ENCODE data around the gene SLC17A5.
A peak's percentile ranks its signal among the peaks of the same experiment; 100 is the strongest.

The SLC17A5 gene

DNA sequence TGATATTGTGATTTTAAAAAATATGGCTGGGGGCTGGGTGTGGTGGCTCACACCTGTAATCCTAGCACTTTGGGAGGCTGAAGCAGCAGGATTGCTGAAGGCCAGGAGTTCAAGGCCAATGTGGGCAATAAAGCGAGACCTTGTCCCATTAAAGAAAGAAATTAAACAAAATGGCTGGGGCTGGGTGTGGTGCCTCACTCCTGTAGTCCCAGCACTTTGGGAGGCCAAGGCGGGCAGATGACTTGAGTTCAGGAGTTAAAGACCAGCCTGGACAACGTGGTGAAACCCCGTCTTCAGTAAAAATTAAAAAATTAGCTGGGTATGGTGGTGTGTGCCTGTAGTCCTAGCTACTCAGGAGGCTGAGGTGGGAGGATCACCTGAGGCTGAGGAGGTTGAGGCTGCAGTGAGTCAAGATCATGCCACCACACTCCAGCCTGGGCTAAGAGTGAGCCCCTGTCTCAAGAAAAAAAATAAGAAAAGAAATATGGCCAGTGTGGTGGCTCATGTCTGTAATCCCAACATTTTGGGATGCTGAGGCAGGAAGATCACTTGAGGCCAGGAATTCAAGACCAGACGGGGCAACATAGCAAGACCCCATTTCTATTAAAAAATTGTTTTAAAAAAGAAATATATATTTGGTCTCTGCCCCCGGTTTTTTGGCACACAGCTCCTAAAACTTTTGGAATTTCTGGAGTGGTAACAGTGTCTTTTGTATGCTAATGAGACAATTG, 39.8 kb downstream of the SLC17A5 start:
- no peak for TF ChIP-seq ELF4 (IDR thresholded peaks at IDR 0.05)
- TF ChIP-seq SP1 (IDR thresholded peaks at IDR 0.05) = no peak
- no peak for TF ChIP-seq SUZ12 (IDR thresholded peaks at IDR 0.05)
- TF ChIP-seq, protein P1, sequence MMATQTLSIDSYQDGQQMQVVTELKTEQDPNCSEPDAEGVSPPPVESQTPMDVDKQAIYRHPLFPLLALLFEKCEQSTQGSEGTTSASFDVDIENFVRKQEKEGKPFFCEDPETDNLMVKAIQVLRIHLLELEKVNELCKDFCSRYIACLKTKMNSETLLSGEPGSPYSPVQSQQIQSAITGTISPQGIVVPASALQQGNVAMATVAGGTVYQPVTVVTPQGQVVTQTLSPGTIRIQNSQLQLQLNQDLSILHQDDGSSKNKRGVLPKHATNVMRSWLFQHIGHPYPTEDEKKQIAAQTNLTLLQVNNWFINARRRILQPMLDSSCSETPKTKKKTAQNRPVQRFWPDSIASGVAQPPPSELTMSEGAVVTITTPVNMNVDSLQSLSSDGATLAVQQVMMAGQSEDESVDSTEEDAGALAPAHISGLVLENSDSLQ (IDR thresholded peaks at IDR 0.05) = no peak
- no peak for TF ChIP-seq LEF1 (IDR thresholded peaks at IDR 0.05; ENCODE audit: borderline replicate concordance)
- TF ChIP-seq FOXM1 (IDR thresholded peaks at IDR 0.05; ENCODE audit: borderline replicate concordance) = no peak
- no peak for TF ChIP-seq TARDBP (IDR thresholded peaks at IDR 0.05)
- no peak for TF ChIP-seq FOXK2 (IDR thresholded peaks at IDR 0.05)
- TF ChIP-seq BHLHE40 (IDR thresholded peaks at IDR 0.05; ENCODE audit: borderline replicate concordance) = no peak
- no peak for TF ChIP-seq NFRKB (IDR thresholded peaks at IDR 0.05)
- no peak for TF ChIP-seq ZNF384 (IDR thresholded peaks at IDR 0.05)
- no peak for TF ChIP-seq CTBP1 (IDR thresholded peaks at IDR 0.05; ENCODE audit: borderline replicate concordance)
- ChIA-PET CTCF (no interaction called here), POLR2A (no interaction called here)
- DNase-seq (ENCODE audit: extremely low spot score) = no peak

DNA sequence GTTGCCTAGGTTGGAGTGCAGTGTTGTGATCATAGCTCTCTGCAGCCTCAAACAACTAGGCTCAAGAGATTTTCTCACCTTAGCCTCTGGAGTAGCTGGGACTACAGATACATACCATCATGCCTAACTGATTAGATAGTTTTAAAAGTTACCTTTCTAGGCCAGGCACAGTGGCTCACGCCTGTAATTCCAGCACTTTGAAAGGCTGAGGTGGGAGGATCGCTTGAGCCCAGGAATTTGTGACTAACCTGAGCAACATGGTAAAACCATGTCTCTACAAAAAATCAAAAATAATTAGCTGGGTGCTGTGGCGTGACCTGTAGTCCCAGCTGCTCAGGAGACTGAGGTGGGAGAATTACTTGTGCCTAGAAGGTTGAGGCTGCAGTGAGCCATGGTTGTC, 41.2 kb downstream of the SLC17A5 start:
- POLR2A ChIA-PET = interaction anchor here (1.2 to 3.3 kb wide), 2 partner anchors 92 to 99 kb away, joined by 3 to 26 read pairs; no protein-coding TSS in a partner anchor
- TF ChIP-seq ZNF384 (IDR thresholded peaks at IDR 0.05) = no peak
- no peak for TF ChIP-seq SP1 (IDR thresholded peaks at IDR 0.05)
- no peak for TF ChIP-seq SUZ12 (IDR thresholded peaks at IDR 0.05)
- no peak for TF ChIP-seq FOXA1 (IDR thresholded peaks at IDR 0.05)
- TF ChIP-seq, protein P1 (IDR thresholded peaks at IDR 0.05) = no peak
- no peak for TF ChIP-seq ARNT (IDR thresholded peaks at IDR 0.05)
- no peak for TF ChIP-seq ELF4 (IDR thresholded peaks at IDR 0.05)
- TF ChIP-seq LEF1 (IDR thresholded peaks at IDR 0.05; ENCODE audit: borderline replicate concordance) = no peak
- TF ChIP-seq HDGF (IDR thresholded peaks at IDR 0.05; ENCODE audit: borderline replicate concordance) = no peak
- TF ChIP-seq FOXK2 (IDR thresholded peaks at IDR 0.05) = no peak
- no peak for TF ChIP-seq BHLHE40 (IDR thresholded peaks at IDR 0.05; ENCODE audit: borderline replicate concordance)
- no peak for TF ChIP-seq CTBP1 (IDR thresholded peaks at IDR 0.05; ENCODE audit: borderline replicate concordance)
- no peak for TF ChIP-seq TARDBP (IDR thresholded peaks at IDR 0.05)
- no peak for TF ChIP-seq NFRKB (IDR thresholded peaks at IDR 0.05)
- DNase-seq (ENCODE audit: extremely low spot score) = no peak
- CTCF ChIA-PET = interaction anchor here (0.6 to 1.8 kb wide), 6 partner anchors 22 to 1816 kb away, joined by 3 to 10 read pairs (median 4); no protein-coding TSS in a partner anchor

DNA sequence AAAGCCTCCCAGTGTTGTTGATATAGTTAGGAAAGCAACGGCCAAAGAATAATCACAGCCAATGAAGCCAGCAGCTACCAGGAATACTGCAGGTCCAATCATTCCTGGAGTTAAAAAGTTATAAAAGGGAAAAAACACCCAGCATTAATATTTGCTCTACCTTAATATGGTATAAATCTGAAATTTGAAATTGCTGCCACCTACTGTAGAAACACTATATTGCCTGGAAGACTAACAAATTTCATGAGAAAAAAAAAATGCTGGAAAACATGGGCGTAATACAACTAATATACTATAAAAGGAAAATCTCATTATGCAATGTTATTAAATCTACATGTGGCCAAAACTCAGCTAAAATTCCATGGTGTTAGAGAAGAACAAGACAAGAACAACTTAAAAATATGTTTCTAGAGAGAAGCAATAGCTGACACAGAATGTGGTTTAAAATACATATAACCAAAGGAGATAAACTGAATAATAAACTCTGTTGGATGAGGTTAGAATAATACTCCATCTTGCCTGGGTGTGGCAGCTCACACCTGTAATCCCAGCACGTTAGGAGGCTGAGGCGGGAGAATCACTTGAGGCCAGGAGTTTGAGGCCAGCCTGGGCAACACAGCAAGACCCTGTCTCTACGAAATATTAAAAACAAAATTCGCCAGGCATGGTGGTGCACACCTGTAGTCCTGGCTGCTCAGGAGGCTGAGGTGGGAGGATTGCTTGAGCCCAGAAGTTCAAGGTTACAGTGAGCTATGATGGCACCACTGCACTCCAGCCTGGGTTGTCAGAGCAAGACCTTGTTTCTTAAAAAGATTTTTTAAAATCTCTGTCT, 43.1 kb downstream of the SLC17A5 start:
- ChIA-PET POLR2A (interaction anchor here (3.3 kb wide), 1 partner anchor 91 kb away, joined by 26 read pairs; no protein-coding TSS in a partner anchor), CTCF (interaction anchor here (0.6 to 3.5 kb wide), 5 partner anchors 32 to 110 kb away, joined by 3 to 16 read pairs (median 4); no protein-coding TSS in a partner anchor)
- no peak for DNase-seq (ENCODE audit: extremely low spot score)
- TF ChIP-seq FOXM1 (IDR thresholded peaks at IDR 0.05; ENCODE audit: borderline replicate concordance) (no peak), ZNF384 (IDR thresholded peaks at IDR 0.05) (peak; percentile 37; the same call in 1 of the 2 replicates)

DNA sequence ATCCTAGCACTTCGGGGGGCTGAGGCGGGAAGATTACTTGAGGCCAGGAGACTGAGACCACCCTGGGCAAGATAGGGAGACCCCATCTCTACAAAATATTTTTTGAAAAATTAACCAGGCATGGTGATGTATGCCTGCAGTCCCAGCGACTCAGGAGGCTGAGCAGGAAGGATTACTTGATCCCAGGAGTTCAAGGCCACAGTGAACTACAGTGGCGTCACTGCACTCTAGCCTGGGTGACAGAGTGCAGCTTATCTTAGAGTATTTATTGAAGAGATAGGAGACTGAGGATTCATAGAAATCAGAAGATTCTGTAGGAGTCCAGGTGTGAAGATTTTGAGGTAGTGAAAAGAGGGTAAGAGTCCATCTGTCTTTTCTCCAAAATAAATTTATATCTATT, 45.0 kb downstream of the SLC17A5 start:
- no peak for TF ChIP-seq CTBP1 (IDR thresholded peaks at IDR 0.05; ENCODE audit: borderline replicate concordance)
- POLR2A ChIA-PET = interaction anchor here (1.8 kb wide), 1 partner anchor 89 kb away, joined by 7 read pairs; no protein-coding TSS in a partner anchor
- no peak for DNase-seq (ENCODE audit: extremely low spot score)
- CTCF ChIA-PET = interaction anchor here (3.5 kb wide), 1 partner anchor 95 kb away, joined by 16 read pairs; no protein-coding TSS in a partner anchor

DNA sequence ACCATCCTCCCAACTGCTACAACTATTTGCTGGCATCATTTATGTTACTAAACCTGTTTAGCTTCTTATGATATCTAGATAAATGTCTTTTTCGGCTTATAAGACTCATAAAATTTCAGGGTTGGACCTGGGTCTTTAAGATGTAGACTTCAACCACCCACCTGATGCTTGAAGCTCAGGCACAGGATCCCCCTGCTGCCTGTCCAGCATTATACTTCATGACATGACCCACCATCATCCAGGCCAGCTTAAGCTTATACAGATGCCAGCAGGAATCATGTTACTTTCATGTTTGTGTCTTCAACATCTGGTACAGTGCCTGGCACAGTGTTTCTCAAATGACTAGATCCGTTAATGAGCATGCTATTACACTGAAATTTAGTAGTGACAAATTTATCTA, 47.4 kb downstream of the SLC17A5 start:
- no peak for DNase-seq (ENCODE audit: extremely low spot score)
- TF ChIP-seq TARDBP (IDR thresholded peaks at IDR 0.05) = no peak
- TF ChIP-seq FOXA1 (IDR thresholded peaks at IDR 0.05) = no peak
- no peak for TF ChIP-seq SUZ12 (IDR thresholded peaks at IDR 0.05)
- TF ChIP-seq NFRKB (IDR thresholded peaks at IDR 0.05) = no peak
- TF ChIP-seq, protein P1 (IDR thresholded peaks at IDR 0.05) = no peak
- TF ChIP-seq HDGF (IDR thresholded peaks at IDR 0.05; ENCODE audit: borderline replicate concordance) = no peak
- no peak for TF ChIP-seq CTBP1 (IDR thresholded peaks at IDR 0.05; ENCODE audit: borderline replicate concordance)
- no peak for TF ChIP-seq LEF1 (IDR thresholded peaks at IDR 0.05; ENCODE audit: borderline replicate concordance)
- TF ChIP-seq FOXK2 (IDR thresholded peaks at IDR 0.05) = no peak
- TF ChIP-seq L3MBTL2 (conservative IDR thresholded peaks at IDR 0.05) = no peak
- no peak for TF ChIP-seq ARNT (IDR thresholded peaks at IDR 0.05)
- TF ChIP-seq FOXM1 (IDR thresholded peaks at IDR 0.05; ENCODE audit: borderline replicate concordance) = no peak
- TF ChIP-seq BHLHE40 (IDR thresholded peaks at IDR 0.05; ENCODE audit: borderline replicate concordance) = no peak
- no peak for TF ChIP-seq ZNF384 (IDR thresholded peaks at IDR 0.05)
- TF ChIP-seq ELF4 (IDR thresholded peaks at IDR 0.05) = no peak
- TF ChIP-seq SP1 (IDR thresholded peaks at IDR 0.05) = no peak
- ChIA-PET CTCF (no interaction called here), POLR2A (interaction anchor here (1.4 kb wide), 1 partner anchor 93 kb away, joined by 4 read pairs; no protein-coding TSS in a partner anchor)
